AML-193 (cell line): ENCODE data around the gene ZNF821.
A peak's percentile ranks its signal among the peaks of the same experiment; 100 is the strongest.

Source experiments
- DNase-seq, 2 experiments: peaks; one replicate each; lab custom pipeline; 2025; lab: John Stamatoyannopoulos, UW

Gene ZNF821, protein sequence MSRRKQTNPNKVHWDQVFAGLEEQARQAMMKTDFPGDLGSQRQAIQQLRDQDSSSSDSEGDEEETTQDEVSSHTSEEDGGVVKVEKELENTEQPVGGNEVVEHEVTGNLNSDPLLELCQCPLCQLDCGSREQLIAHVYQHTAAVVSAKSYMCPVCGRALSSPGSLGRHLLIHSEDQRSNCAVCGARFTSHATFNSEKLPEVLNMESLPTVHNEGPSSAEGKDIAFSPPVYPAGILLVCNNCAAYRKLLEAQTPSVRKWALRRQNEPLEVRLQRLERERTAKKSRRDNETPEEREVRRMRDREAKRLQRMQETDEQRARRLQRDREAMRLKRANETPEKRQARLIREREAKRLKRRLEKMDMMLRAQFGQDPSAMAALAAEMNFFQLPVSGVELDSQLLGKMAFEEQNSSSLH

DNA sequence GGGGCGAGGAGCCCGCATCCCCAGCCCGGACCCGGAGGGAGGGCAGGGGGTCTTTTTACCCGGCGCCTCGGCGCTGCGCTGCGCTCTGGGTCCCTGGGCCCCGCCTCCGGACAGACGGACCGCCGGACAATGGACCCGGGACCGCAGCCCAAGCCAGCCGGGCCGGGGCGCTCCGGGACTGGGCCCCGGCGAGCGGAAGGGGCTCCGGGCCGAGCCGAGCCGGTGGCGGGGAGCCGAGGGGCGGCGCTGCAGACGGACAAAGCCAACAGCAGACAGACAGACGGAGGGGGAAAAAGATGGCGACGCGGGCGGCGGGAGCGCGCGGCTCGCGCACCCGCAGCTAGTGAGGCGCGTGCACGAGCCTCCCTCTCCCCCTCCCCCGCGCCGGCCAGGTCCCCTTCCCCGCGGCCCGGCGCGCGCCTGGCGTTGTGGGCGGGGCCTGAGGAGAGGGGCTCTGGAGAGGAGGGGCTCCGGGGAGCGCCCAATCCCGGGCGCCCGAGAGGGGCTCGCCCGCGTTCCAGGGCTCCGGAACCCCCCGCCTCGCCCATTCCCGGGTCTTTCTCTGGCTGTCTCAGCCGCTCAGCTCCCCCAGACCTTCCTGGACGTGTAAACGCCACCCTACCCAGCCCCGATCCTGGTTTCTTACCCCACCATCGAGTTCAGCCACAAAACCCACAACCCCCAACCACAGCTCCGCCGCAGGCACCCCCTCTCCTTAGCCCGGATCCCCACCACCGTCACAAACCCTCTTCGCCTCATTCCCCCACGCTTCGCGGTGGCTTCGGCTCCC is at the start of gene ZNF821:
TSS of gene ZNF821 (minus strand) at position 334 of the 790 bp plus-strand sequence. CDS start 4,236 bp downstream, outside the sequence.
- peak; percentile 27 to 28 for DNase-seq

DNA sequence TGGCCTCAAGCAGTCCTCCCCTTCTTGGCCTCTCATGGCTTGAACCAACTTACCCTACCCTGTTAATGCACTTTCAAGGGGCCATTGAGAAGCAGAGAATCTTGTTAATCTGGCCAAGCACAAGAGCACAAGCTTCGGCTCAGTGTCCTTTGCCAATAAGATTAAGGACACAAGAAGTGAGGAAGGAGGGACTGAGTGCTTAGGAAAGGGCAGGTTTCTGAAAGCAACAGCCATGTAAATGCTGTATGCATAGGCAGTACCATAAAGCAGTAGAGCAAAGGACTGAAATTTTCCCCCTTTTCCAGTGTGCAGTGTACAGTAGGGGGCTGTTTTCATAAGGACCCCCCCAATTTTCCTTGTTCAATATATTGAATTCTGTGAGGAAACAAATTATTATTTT is 49.0 kb upstream of the ZNF821 start:
- DNase-seq, result no peak

- no peak for DNase-seq
Measured at GRCh38 chr16:71931599-71931998, 47.6 kb upstream of the ZNF821 start.

- DNase-seq, result no peak
Measured at GRCh38 chr16:71931001-71931400, 47.0 kb upstream of the ZNF821 start.

DNA sequence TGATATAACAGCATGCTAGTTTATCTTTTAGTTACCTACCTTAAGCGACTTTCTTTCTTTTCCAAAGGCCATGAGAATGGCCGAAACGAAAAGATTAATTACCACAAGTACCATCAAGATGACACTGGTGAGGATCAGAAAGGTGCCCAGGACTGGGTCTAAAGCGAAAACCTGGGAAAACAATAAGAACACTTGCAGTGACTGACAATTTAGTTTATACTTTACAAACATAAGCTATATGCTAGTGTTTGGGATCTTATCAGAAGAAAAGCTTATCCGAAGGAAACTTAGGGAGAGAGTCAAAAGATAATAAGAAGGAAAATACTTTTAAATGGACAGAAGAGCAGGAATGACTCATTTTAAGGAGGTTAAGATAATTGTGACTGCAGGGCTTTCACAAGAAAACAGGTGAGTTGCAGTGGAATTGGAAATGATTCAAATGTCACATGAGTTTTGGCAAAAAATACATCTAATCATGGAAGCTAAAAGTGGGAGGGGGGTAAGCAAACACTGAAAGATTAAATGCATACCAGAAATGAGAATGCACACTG is 46.1 kb upstream of the ZNF821 start:
- no peak for DNase-seq

DNA sequence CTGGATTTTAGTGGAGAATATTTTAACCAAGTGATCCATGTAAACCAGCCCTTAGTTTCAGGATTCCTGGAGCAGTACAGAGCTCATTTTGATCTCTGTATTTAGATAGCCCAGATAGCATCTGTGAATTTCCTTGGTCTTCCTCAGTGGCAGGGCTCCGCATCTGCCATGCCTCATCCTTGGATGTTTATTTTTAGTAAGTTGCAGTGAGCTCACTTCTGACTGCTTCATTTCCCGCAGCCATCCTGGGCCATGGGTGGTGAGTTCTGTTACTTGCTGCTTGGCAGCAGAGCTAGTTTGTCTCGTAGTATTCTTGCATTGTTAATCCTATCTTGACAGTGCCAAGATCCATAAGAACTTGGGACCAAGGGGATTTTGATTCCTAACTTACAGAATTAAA is 45.1 kb upstream of the ZNF821 start:
- DNase-seq, result no peak

DNA sequence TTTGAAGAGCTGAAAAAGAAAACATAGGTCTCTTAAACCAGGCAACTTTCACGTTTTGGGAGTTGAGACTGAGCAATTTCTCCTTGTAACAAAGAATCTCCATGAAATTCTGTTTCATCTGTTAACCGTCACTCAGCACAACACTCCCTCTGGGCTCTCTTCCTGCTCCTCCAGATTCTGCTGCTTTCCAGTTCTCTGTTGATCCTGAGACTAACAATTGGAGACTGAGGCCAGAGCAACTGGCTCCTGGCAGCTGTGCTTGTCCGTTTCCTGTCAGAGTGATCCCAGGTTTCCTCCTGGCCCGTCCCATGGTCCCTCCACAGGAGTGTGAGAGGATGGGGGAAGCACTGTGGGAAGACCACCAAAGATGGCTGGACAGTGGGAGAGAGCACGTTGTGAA is 43.8 kb upstream of the ZNF821 start:
- no peak for DNase-seq

GRCh38 chr16:71927383-71927782 is 43.4 kb upstream of the ZNF821 start:
- DNase-seq, result no peak

DNA sequence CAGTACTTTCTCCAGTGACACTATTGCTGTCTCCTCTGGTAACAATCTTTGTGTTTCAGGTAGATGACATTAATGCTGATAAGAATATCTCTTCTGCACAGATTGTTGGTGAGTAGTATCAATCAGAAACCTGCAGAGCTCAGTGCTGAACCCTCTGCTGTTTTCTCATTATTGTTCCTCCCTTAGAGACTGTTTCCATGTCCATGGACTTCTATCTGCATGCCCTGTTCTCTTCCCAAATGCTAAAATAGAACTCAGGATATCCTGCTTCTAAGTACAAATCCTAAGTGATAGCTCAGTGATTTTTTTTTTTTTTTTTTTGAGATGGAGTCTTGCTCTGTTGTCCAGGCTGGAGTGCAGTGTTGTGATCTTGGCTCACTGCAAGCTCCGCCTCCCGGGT is 40.7 kb upstream of the ZNF821 start:
- DNase-seq, result no peak

DNA sequence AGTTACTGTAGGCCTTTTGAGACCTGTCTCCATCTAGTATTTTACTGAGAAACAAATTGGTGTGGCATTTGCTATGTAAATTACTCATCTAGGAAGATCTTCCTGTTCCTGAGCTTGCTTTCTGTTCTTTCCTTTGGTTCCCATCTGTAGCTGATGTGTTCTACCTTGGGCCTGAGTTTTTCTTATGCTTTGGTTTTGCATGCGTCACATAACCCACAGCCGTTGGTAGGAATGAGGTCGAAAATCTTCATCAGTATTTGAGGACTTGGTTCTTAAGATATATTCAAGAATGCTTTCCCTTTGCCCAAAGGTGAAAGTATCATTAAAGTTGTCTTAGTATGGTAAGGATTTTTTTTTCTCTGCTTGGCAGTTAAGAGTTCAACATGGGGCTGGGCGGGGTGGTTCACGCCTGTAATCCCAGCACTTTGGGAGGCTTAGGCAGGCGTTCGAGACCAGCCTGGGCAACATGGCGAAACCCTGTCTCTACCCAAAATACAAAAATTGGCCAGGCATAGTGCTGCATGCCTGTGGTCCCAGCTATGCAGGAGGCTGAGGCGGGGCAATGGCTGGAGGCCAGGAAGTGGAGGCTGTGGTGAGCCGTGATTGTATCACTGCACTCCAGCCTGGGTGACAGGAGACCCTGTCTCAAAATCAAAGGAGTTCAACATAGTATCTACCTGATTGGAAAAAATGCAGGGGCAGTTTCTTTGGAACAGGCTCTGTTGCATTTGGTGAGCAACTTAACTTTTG is 40.1 kb upstream of the ZNF821 start:
- no peak for DNase-seq

GRCh38 chr16:71920658-71921057 is 36.7 kb upstream of the ZNF821 start:
- DNase-seq, result no peak

DNA sequence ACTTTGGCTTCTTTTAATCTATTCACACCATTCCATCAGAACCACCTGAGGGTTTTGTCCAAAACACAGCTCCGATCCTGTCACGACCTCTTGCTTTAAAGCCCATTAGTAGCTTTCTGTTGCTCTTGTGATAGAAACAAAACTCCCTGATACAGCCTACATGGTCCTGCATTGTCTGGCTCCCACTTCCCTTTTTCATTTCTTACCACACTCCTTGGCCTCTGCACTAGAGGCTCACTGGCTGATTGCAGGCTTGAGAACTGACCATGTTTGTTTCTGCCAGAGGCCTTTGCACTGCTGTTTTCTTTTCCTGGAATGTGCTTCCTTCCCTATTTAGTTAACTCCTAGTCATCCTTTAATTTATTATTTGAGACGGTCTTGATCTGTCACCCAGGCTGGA is 35.1 kb upstream of the ZNF821 start:
- DNase-seq, result peak; percentile 61 to 75

DNA sequence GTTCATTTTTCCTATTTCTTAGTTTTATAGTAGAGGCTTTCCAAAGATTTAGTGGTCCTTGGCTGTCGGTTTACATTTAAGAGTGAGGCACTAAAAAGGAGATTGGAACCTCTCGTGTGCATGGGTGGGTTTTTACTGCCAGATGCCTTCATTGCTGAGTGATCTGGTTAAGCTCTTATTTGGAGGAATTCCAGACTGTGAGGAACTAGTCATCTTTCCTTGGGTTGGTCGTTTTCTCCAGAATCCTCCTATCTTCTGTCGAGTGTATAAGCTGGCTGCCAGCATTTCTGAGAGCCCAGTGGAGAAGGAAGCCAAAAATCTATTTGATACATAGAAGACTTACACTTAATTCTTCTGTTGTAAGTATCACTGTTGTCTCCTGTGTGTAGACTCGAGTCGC is 33.9 kb upstream of the ZNF821 start:
- DNase-seq, result no peak

DNA sequence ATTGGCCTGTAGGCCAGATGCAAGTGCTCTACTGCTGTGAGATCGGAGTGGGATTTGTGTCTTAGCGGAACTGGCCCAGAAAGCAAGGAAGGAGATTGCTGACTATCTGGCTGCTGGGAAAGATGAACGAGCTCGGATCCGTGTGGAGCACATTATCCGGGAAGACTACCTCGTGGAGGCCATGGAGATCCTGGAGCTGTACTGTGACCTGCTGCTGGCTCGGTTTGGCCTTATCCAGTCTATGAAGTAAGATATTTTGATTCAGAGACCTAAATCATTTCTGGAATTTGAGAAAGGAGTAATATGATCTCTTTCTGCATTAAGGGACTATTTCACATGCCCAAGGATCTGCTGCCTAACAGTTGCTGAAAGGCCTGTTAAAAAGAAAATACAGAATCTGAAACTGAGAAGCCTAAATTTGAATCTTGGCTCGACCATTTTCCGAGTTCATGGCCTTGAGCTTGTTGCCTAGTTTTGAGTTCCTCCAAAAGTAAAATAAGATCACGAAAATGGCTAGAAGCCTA is 32.5 kb upstream of the ZNF821 start:
- no peak for DNase-seq

- no peak for DNase-seq
Measured at GRCh38 chr16:71915350-71915749, 31.4 kb upstream of the ZNF821 start.

DNA sequence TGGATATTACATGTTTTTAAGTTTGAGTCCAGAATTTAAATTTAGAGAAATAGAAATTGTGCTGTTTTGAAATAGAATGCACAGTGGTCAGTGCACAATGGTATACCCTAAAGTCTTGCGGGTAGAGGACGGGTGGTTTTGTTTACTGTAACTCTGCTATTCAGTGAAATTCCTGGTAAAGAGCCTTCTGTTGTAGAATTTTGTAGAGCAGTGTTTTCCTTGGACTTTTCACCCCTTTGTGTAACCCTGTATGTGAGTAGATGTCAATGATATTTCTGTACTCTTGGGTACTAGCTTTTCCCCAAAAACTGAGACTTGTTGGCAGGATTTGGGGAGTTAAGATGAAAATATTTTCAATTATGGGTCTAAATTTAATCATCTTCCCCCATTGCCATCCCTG is 30.8 kb upstream of the ZNF821 start:
- DNase-seq, result no peak

DNA sequence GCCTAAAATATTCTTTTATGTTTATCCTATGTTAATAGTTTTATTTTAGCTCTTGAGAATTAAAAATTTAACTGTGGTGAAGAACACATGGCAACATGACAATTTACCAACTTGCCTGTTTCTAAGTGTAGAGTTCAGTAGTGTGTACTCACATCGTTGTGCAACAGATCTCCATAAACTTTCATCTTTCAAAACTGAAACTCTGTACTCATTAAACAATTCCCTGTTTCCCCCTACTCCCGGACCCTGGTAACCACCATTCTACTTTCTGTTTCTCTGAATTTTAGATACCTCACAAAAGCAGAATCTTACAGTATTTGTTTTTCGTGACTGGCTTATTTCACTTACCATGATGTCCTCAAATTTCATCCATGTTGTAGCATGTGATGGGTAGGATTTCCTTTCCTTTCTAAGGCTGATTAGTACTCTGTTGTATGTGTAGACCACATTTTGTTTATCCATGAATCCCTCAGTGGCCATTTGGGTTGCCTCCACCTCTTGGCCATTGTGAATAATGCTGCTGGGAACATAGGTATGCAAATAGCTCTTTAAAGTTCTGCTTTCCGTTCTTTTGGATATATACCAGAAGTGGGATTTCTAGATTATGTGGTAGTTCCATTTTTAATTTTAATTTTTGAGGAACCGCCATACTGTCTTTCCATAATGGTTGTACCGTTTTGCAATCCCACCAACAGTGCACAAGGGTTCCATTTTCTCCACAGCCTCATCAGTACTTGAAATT is 28.7 kb upstream of the ZNF821 start:
- no peak for DNase-seq

DNA sequence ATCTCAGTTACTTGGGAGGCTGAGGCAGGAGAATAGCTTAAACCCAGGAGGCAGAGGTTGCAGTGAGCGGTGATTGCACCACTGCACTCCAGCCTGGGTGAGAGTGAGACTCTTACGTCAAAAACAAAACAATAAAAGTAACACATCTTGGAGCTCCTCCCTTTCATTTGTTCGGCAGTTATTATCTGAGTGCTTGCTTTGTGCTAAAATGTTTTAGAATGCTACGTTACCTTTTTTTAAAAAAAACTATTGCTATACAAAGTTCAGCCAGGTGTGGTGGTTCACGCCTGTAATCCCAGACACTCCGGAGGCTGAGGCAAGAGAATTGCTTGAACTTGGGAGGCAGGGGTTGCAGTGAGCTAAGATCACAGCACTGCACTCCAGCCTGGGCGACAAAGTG is 27.1 kb upstream of the ZNF821 start:
- no peak for DNase-seq

GRCh38 chr16:71905765-71906164 is 21.8 kb upstream of the ZNF821 start:
- DNase-seq, result peak in 1 of 2 experiments; percentile 14

DNA sequence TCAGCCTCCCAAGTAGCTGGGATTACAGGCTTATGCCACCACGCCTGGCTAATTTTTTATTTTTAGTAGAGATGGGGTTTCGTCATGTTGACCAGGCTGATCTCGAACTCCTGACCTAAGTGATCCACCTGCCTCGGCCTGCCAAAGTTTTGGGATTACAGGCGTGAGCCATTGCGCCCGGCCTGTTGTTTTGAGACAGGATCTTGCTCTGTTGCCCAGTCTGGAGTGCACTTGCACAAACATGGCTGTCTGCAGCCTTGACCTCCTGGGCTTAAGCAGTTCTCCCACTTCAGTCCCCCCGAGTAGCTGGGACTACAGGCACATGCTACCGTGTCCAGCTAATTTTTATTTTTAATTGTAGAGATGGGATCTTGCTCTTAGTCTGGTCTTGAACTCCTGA is 20.3 kb upstream of the ZNF821 start:
- no peak for DNase-seq

GRCh38 chr16:71903608-71904007 is 19.6 kb upstream of the ZNF821 start:
- no peak for DNase-seq
